A549 (cell line): ENCODE data around the gene SLC16A3.
"Not testable (repeated sequence)": the region's sequence is repeated elsewhere in the genome, so short reads cannot be mapped to it uniquely, and the experiment has no call there.

Experiments
- CBX8 ChIP-seq: fragments of 200-600 bp; sonication (generic); IDR thresholded peaks from 2 replicates; pipeline ENCODE4 v1.6.1; 2016
- HOXA7 ChIP-seq: fragments of 250-450 bp; sonication (Bioruptor Pico); IDR thresholded peaks from 2 replicates; pipeline ENCODE4 v1.5.0; 2020; ENCODE audit warnings: mild to moderate bottlenecking, moderate library complexity
- JUNB ChIP-seq: fragments of >200 bp; sonication (Bioruptor Twin); formaldehyde crosslinking; IDR thresholded peaks from 2 replicates; pipeline ENCODE4 v1.6.1; 2016
- MYC ChIP-seq: IDR thresholded peaks from 2 replicates; pipeline ENCODE4 v1.6.1; 2012; ENCODE audit warnings: mild to moderate bottlenecking, inconsistent platforms, low read length, improper control_type of control experiment, borderline replicate concordance
- POLR2A ChIP-seq: IDR thresholded peaks from 2 replicates; pipeline ENCODE4 v1.6.1; 2012; ENCODE audit warnings: mild to moderate bottlenecking, low read length
- SMC3 ChIP-seq: fragments of >200 bp; sonication (Bioruptor Twin); formaldehyde crosslinking; IDR thresholded peaks from 3 replicates; pipeline ENCODE4 v1.6.1; 2018; ENCODE audit warnings: inconsistent platforms
- TF ChIP-seq, protein P1 (sequence below): fragments of >200 bp; sonication (Bioruptor Twin); formaldehyde crosslinking; IDR thresholded peaks from 3 replicates; pipeline ENCODE4 v1.5.1; 2016
- TF ChIP-seq, protein P2 (sequence below): IDR thresholded peaks from 2 replicates; pipeline ENCODE4 v1.6.1; 2012
- TF ChIP-seq, protein P3 (sequence below): IDR thresholded peaks from 2 replicates; pipeline ENCODE4 v1.6.1; 2012
- TF ChIP-seq, protein P4 (sequence below): fragments of 450-650 bp; IDR thresholded peaks from 2 replicates; pipeline ENCODE4 v1.6.1; 2014; ENCODE audit warnings: antibody characterized with exemption
- TF ChIP-seq, protein P5 (sequence below): fragments of 200-600 bp; sonication (generic); IDR thresholded peaks from 2 replicates; pipeline ENCODE4 v1.6.1; 2016; ENCODE audit warnings: antibody characterized with exemption, mild to moderate bottlenecking, moderate library complexity
- TF ChIP-seq, protein P6 (sequence below): fragments of 250-450 bp; sonication (Bioruptor Pico); IDR thresholded peaks from 2 replicates; pipeline ENCODE4 v1.5.0; 2020; ENCODE audit warnings: low read depth, mild to moderate bottlenecking, moderate library complexity

DNA sequence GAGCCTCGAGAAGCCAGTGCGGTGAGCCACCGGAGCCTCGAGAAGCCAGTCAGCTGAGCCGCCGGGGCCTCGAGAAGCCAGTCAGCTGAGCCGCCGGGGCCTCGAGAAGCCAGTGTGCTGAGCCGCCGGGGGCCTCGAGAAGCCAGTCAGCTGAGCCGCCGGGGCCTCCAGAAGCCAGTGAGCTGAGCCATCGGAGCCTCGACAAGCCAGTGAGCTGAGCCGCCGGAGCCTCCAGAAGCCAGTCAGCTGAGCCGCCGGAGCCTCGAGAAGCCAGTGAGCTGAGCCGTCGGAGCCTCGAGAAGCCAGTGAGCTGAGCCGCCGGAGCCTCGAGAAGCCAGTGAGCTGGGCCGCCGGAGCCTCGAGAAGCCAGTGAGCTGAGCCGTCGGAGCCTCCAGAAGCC, 25.9 kb downstream of the SLC16A3 start:
- TF ChIP-seq, protein P1, sequence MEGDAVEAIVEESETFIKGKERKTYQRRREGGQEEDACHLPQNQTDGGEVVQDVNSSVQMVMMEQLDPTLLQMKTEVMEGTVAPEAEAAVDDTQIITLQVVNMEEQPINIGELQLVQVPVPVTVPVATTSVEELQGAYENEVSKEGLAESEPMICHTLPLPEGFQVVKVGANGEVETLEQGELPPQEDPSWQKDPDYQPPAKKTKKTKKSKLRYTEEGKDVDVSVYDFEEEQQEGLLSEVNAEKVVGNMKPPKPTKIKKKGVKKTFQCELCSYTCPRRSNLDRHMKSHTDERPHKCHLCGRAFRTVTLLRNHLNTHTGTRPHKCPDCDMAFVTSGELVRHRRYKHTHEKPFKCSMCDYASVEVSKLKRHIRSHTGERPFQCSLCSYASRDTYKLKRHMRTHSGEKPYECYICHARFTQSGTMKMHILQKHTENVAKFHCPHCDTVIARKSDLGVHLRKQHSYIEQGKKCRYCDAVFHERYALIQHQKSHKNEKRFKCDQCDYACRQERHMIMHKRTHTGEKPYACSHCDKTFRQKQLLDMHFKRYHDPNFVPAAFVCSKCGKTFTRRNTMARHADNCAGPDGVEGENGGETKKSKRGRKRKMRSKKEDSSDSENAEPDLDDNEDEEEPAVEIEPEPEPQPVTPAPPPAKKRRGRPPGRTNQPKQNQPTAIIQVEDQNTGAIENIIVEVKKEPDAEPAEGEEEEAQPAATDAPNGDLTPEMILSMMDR, result not testable (repeated sequence)
- TF ChIP-seq, protein P2, sequence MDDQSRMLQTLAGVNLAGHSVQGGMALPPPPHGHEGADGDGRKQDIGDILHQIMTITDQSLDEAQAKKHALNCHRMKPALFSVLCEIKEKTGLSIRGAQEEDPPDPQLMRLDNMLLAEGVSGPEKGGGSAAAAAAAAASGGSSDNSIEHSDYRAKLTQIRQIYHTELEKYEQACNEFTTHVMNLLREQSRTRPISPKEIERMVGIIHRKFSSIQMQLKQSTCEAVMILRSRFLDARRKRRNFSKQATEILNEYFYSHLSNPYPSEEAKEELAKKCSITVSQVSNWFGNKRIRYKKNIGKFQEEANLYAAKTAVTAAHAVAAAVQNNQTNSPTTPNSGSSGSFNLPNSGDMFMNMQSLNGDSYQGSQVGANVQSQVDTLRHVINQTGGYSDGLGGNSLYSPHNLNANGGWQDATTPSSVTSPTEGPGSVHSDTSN, result not testable (repeated sequence)
- TF ChIP-seq, protein P3, sequence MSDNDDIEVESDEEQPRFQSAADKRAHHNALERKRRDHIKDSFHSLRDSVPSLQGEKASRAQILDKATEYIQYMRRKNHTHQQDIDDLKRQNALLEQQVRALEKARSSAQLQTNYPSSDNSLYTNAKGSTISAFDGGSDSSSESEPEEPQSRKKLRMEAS, result not testable (repeated sequence)
- not testable (repeated sequence) for TF ChIP-seq POLR2A; MYC; SMC3; CBX8; HOXA7 (CRISPR knock-in tag); JUNB
- TF ChIP-seq, protein P4, sequence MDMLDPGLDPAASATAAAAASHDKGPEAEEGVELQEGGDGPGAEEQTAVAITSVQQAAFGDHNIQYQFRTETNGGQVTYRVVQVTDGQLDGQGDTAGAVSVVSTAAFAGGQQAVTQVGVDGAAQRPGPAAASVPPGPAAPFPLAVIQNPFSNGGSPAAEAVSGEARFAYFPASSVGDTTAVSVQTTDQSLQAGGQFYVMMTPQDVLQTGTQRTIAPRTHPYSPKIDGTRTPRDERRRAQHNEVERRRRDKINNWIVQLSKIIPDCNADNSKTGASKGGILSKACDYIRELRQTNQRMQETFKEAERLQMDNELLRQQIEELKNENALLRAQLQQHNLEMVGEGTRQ, result not testable (repeated sequence)
- TF ChIP-seq, protein P5, sequence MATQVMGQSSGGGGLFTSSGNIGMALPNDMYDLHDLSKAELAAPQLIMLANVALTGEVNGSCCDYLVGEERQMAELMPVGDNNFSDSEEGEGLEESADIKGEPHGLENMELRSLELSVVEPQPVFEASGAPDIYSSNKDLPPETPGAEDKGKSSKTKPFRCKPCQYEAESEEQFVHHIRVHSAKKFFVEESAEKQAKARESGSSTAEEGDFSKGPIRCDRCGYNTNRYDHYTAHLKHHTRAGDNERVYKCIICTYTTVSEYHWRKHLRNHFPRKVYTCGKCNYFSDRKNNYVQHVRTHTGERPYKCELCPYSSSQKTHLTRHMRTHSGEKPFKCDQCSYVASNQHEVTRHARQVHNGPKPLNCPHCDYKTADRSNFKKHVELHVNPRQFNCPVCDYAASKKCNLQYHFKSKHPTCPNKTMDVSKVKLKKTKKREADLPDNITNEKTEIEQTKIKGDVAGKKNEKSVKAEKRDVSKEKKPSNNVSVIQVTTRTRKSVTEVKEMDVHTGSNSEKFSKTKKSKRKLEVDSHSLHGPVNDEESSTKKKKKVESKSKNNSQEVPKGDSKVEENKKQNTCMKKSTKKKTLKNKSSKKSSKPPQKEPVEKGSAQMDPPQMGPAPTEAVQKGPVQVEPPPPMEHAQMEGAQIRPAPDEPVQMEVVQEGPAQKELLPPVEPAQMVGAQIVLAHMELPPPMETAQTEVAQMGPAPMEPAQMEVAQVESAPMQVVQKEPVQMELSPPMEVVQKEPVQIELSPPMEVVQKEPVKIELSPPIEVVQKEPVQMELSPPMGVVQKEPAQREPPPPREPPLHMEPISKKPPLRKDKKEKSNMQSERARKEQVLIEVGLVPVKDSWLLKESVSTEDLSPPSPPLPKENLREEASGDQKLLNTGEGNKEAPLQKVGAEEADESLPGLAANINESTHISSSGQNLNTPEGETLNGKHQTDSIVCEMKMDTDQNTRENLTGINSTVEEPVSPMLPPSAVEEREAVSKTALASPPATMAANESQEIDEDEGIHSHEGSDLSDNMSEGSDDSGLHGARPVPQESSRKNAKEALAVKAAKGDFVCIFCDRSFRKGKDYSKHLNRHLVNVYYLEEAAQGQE, result not testable (repeated sequence)
- TF ChIP-seq, protein P6, sequence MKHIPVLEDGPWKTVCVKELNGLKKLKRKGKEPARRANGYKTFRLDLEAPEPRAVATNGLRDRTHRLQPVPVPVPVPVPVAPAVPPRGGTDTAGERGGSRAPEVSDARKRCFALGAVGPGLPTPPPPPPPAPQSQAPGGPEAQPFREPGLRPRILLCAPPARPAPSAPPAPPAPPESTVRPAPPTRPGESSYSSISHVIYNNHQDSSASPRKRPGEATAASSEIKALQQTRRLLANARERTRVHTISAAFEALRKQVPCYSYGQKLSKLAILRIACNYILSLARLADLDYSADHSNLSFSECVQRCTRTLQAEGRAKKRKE (CRISPR knock-in tag), result not testable (repeated sequence)
